Measurements from ENCODE around the gene DMD. TPM values are rescaled to one million over a fixed set of nuclear protein-coding genes. Genes with fewer than 3 reads are reported as not detected.

DMD gene
- total RNA-seq, 1 donor from 2014 or later: 22.2 TPM

GRCh38 chrX:33134164-33134563 is 77.2 kb downstream of the DMD start:
- no peaks in the 10 kb centered on the region for H3K4me1 ChIP-seq (ENCODE audit: insufficient read depth, low read length)
- Mint-ChIP-seq H3K27me3 (ENCODE audit: low read depth, unreplicated experiment) (no peaks in the 10 kb centered on the region), H3K27ac (ENCODE audit: unreplicated experiment) (no peak overlapping the region), H3K4me3 (ENCODE audit: unreplicated experiment) (no peak overlapping the region), H3K4me1 (ENCODE audit: low read depth, unreplicated experiment) (peaks cover 3% of the 10 kb centered on the region), H3K9me3 (ENCODE audit: unreplicated experiment) (no peaks in the 10 kb centered on the region), H3K36me3 (ENCODE audit: low read depth, unreplicated experiment) (no peaks in the 10 kb centered on the region)
- no peak overlapping the region for H3K4me2 ChIP-seq (ENCODE audit: low read length)
- no peaks in the 10 kb centered on the region for H3K27me3 ChIP-seq (ENCODE audit: insufficient read depth, low read length)
- no peak overlapping the region for H3K4me3 ChIP-seq (ENCODE audit: insufficient read depth, low read depth, low read length)
- DNase-seq (ENCODE audit: low read depth): no peak
- H4K20me1 ChIP-seq (ENCODE audit: insufficient read depth, low read length): no peaks in the 10 kb centered on the region
- no peak for FAIRE-seq
- no peaks in the 10 kb centered on the region for H3K36me3 ChIP-seq (ENCODE audit: insufficient read depth, low read length)
- no peaks in the 10 kb centered on the region for H3K79me2 ChIP-seq (ENCODE audit: insufficient read depth, low read length)
- TF ChIP-seq EZH2 (IDR thresholded peaks at IDR 0.05; ENCODE audit: insufficient read depth, low read length): no peak
- TF ChIP-seq CTCF (IDR thresholded peaks at IDR 0.05; ENCODE audit: insufficient read depth, low read depth, low read length): no peak
- no peaks in the 10 kb centered on the region for H3K9me3 ChIP-seq (ENCODE audit: insufficient read depth, low read depth, low read length)
- no peak overlapping the region for H3K9ac ChIP-seq (ENCODE audit: low read length)
- H2AFZ ChIP-seq (ENCODE audit: low read depth, low read length): no peak overlapping the region
- no peak overlapping the region for H3K27ac ChIP-seq (ENCODE audit: low read depth, low read length)

GRCh38 chrX:33133320-33133719 is 78.0 kb downstream of the DMD start:
- no peaks in the 10 kb centered on the region for H3K4me1 Mint-ChIP-seq (ENCODE audit: low read depth, unreplicated experiment)
- peak; percentile 74 for FAIRE-seq

More at GRCh38 chrX:33133320-33133719, 78.0 kb downstream of the DMD start:
- no peaks in the 10 kb centered on the region for H3K79me2 ChIP-seq (ENCODE audit: insufficient read depth, low read length)
- Mint-ChIP-seq H3K36me3 (ENCODE audit: low read depth, unreplicated experiment) (no peaks in the 10 kb centered on the region), H3K9me3 (ENCODE audit: unreplicated experiment) (no peaks in the 10 kb centered on the region), H3K4me3 (ENCODE audit: unreplicated experiment) (no peak overlapping the region), H3K27ac (ENCODE audit: unreplicated experiment) (no peak overlapping the region), H3K27me3 (ENCODE audit: low read depth, unreplicated experiment) (no peaks in the 10 kb centered on the region)
- no peaks in the 10 kb centered on the region for H3K9me3 ChIP-seq (ENCODE audit: insufficient read depth, low read depth, low read length)
- no peak overlapping the region for H3K9ac ChIP-seq (ENCODE audit: low read length)
- no peaks in the 10 kb centered on the region for H3K27me3 ChIP-seq (ENCODE audit: insufficient read depth, low read length)
- no peak overlapping the region for H3K27ac ChIP-seq (ENCODE audit: low read depth, low read length)
- TF ChIP-seq CTCF (IDR thresholded peaks at IDR 0.05; ENCODE audit: insufficient read depth, low read depth, low read length) (no peak), EZH2 (IDR thresholded peaks at IDR 0.05; ENCODE audit: insufficient read depth, low read length) (no peak)
- no peak overlapping the region for H2AFZ ChIP-seq (ENCODE audit: low read depth, low read length)
- no peak overlapping the region for H3K4me3 ChIP-seq (ENCODE audit: insufficient read depth, low read depth, low read length)
- H4K20me1 ChIP-seq (ENCODE audit: insufficient read depth, low read length): no peaks in the 10 kb centered on the region
- H3K36me3 ChIP-seq (ENCODE audit: insufficient read depth, low read length): no peaks in the 10 kb centered on the region
- DNase-seq (ENCODE audit: low read depth): no peak
- H3K4me2 ChIP-seq (ENCODE audit: low read length): no peak overlapping the region
- no peaks in the 10 kb centered on the region for H3K4me1 ChIP-seq (ENCODE audit: insufficient read depth, low read length)

Data from astrocyte (in vitro differentiated cells and primary cell).